ENCODE results near the gene INSC.

Gene INSC

GRCh38 chr11:15175831-15176230, 61.1 kb downstream of the INSC start:
- DNase-seq = no peak
- Histone ChIP-seq H3K4me3 (ENCODE audit: low read depth, low read length) (no peak overlapping the region), H3K27ac (no peak overlapping the region), H3K36me3 (replicated peaks) (no peaks in the 10 kb centered on the region), H3K27me3 (replicated peaks) (no peaks in the 10 kb centered on the region)
- in situ Hi-C loops (cut with HindIII; ENCODE audit: low pct_ligation_motif_present, low sequenced_read_pairs) = no loop called here
- no peak for TF ChIP-seq CTCF (IDR thresholded peaks at IDR 0.05; ENCODE audit: low read depth, low read length, missing control alignments)

GRCh38 chr11:15176646-15177163, 62.0 kb downstream of the INSC start:
- no peak for DNase-seq
- no peaks in the 10 kb centered on the region for H3K27me3 ChIP-seq (replicated peaks)
- H3K36me3 ChIP-seq (replicated peaks) = no peaks in the 10 kb centered on the region
- H3K27ac ChIP-seq = no peak overlapping the region
- no peak for TF ChIP-seq CTCF (IDR thresholded peaks at IDR 0.05; ENCODE audit: low read depth, low read length, missing control alignments)
- no peak overlapping the region for H3K4me3 ChIP-seq (ENCODE audit: low read depth, low read length)
- in situ Hi-C loops (cut with HindIII; ENCODE audit: low pct_ligation_motif_present, low sequenced_read_pairs) = no loop called here

GRCh38 chr11:15177491-15177890, 62.8 kb downstream of the INSC start:
- TF ChIP-seq CTCF (IDR thresholded peaks at IDR 0.05; ENCODE audit: low read depth, low read length, missing control alignments) = no peak
- no peak for DNase-seq
- H3K36me3 ChIP-seq (replicated peaks) = no peaks in the 10 kb centered on the region
- H3K27ac ChIP-seq = no peak overlapping the region
- no peaks in the 10 kb centered on the region for H3K27me3 ChIP-seq (replicated peaks)
- in situ Hi-C loops (cut with HindIII; ENCODE audit: low pct_ligation_motif_present, low sequenced_read_pairs) = no loop called here
- no peak overlapping the region for H3K4me3 ChIP-seq (ENCODE audit: low read depth, low read length)

GRCh38 chr11:15178214-15178613, 63.5 kb downstream of the INSC start:
- no peak for DNase-seq
- in situ Hi-C loops (cut with HindIII; ENCODE audit: low pct_ligation_motif_present, low sequenced_read_pairs) = no loop called here
- no peaks in the 10 kb centered on the region for H3K36me3 ChIP-seq (replicated peaks)
- no peaks in the 10 kb centered on the region for H3K27me3 ChIP-seq (replicated peaks)
- H3K4me3 ChIP-seq (ENCODE audit: low read depth, low read length) = no peak overlapping the region
- H3K27ac ChIP-seq = no peak overlapping the region
- no peak for TF ChIP-seq CTCF (IDR thresholded peaks at IDR 0.05; ENCODE audit: low read depth, low read length, missing control alignments)

GRCh38 chr11:15179167-15179566, 64.4 kb downstream of the INSC start:
- no peaks in the 10 kb centered on the region for H3K27me3 ChIP-seq (replicated peaks)
- in situ Hi-C loops (cut with HindIII; ENCODE audit: low pct_ligation_motif_present, low sequenced_read_pairs) = no loop called here
- H3K4me3 ChIP-seq (ENCODE audit: low read depth, low read length) = no peak overlapping the region
- no peaks in the 10 kb centered on the region for H3K36me3 ChIP-seq (replicated peaks)
- H3K27ac ChIP-seq = no peak overlapping the region
- no peak for TF ChIP-seq CTCF (IDR thresholded peaks at IDR 0.05; ENCODE audit: low read depth, low read length, missing control alignments)
- DNase-seq = no peak

GRCh38 chr11:15180212-15180792, 65.6 kb downstream of the INSC start:
- Histone ChIP-seq H3K27ac (no peak overlapping the region), H3K4me3 (ENCODE audit: low read depth, low read length) (no peak overlapping the region), H3K36me3 (replicated peaks) (no peaks in the 10 kb centered on the region), H3K27me3 (replicated peaks) (no peaks in the 10 kb centered on the region)
- no peak for DNase-seq
- no peak for TF ChIP-seq CTCF (IDR thresholded peaks at IDR 0.05; ENCODE audit: low read depth, low read length, missing control alignments)
- in situ Hi-C loops (cut with HindIII; ENCODE audit: low pct_ligation_motif_present, low sequenced_read_pairs) = no loop called here
